Spleen (tissue), 3 donors: ENCODE measurements around the gene ATXN10.

ENCODE experiments used
- POLR2A ChIP-seq, 3 donors: fragments of 450-650 bp; IDR thresholded peaks; one replicate each; pipeline ENCODE4 v1.5.1; 2017; ENCODE audit warnings: antibody characterized with exemption in 3 of 3, mild to moderate bottlenecking in 1 of 3
- POLR2AphosphoS5 ChIP-seq, 3 donors: sonication (generic); formaldehyde crosslinking; IDR thresholded peaks; one replicate each; pipeline ENCODE4 v1.5.1; 2017; ENCODE audit warnings: antibody characterized with exemption in 3 of 3

GRCh38 chr22:45740236-45740635, 68.6 kb downstream of the ATXN10 start:
- no peak for TF ChIP-seq POLR2A (IDR thresholded peaks at IDR 0.05)
- TF ChIP-seq POLR2AphosphoS5 (IDR thresholded peaks at IDR 0.05): no peak
